Psoas muscle (tissue), 8 donors: ENCODE data around the gene IGSF9. TPM values are rescaled to one million over a fixed set of nuclear protein-coding genes. Genes with fewer than 3 reads are reported as not detected.

Experiments
- ATAC-seq, 4 donors: fragments of 200-7000 bp; cut with Tn5 transposase; one replicate each; pipeline ENCODE4 v1.9.1; 2020; ENCODE audit warnings: moderate library complexity in 3 of 4, mild to moderate bottlenecking in 2 of 4
- DNase-seq, 2 donors: peaks; one replicate each; pipeline ENCODE4 v3.0.0-alpha.2; 2020
- H3K27ac ChIP-seq: fragments of 200-600 bp; one replicate; pipeline ENCODE4 v1.8.0; 2022
- H3K27me3 ChIP-seq, 3 donors: fragments of 200-600 bp in 1 of 3; one replicate each; pipeline versions ENCODE4 v1.6.1 to v1.8.0; 2013 to 2022; ENCODE audit warnings: low read length in 2 of 3, mild to moderate bottlenecking in 2 of 3, moderate library complexity in 1 of 3; ENCODE audit not compliant: insufficient read depth in 3 of 3
- H3K36me3 ChIP-seq, 2 donors: fragments of 200-600 bp in 1 of 2; one replicate each; pipeline versions ENCODE4 v1.6.1 to v1.8.0; 2013 to 2022; ENCODE audit warnings: low read depth in 1 of 2, mild to moderate bottlenecking in 1 of 2, moderate library complexity in 1 of 2; ENCODE audit not compliant: insufficient read depth in 1 of 2
- H3K4me1 ChIP-seq: fragments of 200-600 bp; one replicate; pipeline ENCODE4 v1.8.0; 2022
- H3K4me3 ChIP-seq: fragments of 200-600 bp; one replicate; pipeline ENCODE4 v1.8.0; 2022; ENCODE audit warnings: mild to moderate bottlenecking
- H3K9me3 ChIP-seq: fragments of 200-600 bp; one replicate; pipeline ENCODE4 v1.8.0; 2022
- CTCF ChIP-seq: fragments of 200-600 bp; IDR thresholded peaks from one replicate; pipeline ENCODE4 v1.8.0; 2022; ENCODE audit warnings: antibody characterized with exemption
- WGBS, 3 donors: extraction: QIAGEN DNeasy Blood & Tissue Kit; methylation state at CpG; one replicate each; pipeline versions ENCODE4 v1.1.6 to v1.1.7; 2013; 5-methylcytosine and 5-hydroxymethylcytosine counted together
- intact Hi-C, 2 donors: fragments of 100-400 bp; cut with DNase I; formaldehyde crosslinking; loops; one replicate each; pipeline versions ENCODE4 v1.11.0 to v1.14.2; 2022
- polyA plus RNA-seq, 3 donors: library from polyadenylated mRNA; stranded (reverse); fragments of 200-250 nt; gene quantifications; one replicate each; pipeline ENCODE4 v1.2.3, GENCODE V29; 2013
- total RNA-seq, 4 donors: library from RNA; stranded (reverse); fragmentation: NEBNext Ultra II Directional in 2 of 4; extraction: Animal tissue kit (Norgen Biotek cat#: 25700) in 2 of 4; gene quantifications; one replicate each; pipeline versions ENCODE4 v1.2.1 to v1.2.4, GENCODE V29; 2021 to 2023
- donor health status: healthy with polysubstance abuse.
- donor health status: DM: no; HTN: no; CAD: no; lungs with moderate emphysema.
- donor health status: Bipolar disorder and iron deficiency.
- donor health status: healthy.
- donor health status: DM: yes; HTN: yes; CAD: no.
- donor health status: DM: no; HTN: no; CAD: no.
- donor health status: DM: no; HTN: no; CAD: no.
- donor health status: DM: yes; HTN: yes; CAD: no.

IGSF9 gene
- total and polyA plus RNA-seq, 7 donors, result 0.01 TPM; not detected in 5

- Histone ChIP-seq H3K27ac (no peak overlapping the region), H3K9me3 (no peaks in the 10 kb centered on the region), H3K4me3 (no peak overlapping the region), H3K27me3 (peaks cover 0 to 41% (median 2%) of the 10 kb centered on the region in 3 donors), H3K4me1 (no peaks in the 10 kb centered on the region), H3K36me3 (no peaks in the 10 kb centered on the region)
- WGBS, 3 donors, result 74 to 81% (median 76%) methylated on average over 2 of the region's 2 CpGs
- ATAC-seq, result no peak
- no peak for DNase-seq
- intact Hi-C loops, result no loop called here
- TF ChIP-seq CTCF, result no peak
Observed at GRCh38 chr1:159978107-159978398, 32.6 kb upstream of the IGSF9 start.

- WGBS, 3 donors, result 76 to 89% (median 77%) methylated on average over 6 of the region's 6 CpGs
- no peaks in the 10 kb centered on the region for H3K36me3 ChIP-seq
- DNase-seq, result no peak
- peaks cover 0 to 39% (median 2%) of the 10 kb centered on the region in 3 donors for H3K27me3 ChIP-seq
- no peaks in the 10 kb centered on the region for H3K4me1 ChIP-seq
- no peak for ATAC-seq
- no peaks in the 10 kb centered on the region for H3K9me3 ChIP-seq
- H3K27ac ChIP-seq, result no peak overlapping the region
- intact Hi-C loops, result no loop called here
- H3K4me3 ChIP-seq, result no peak overlapping the region
- no peak for TF ChIP-seq CTCF
Observed at GRCh38 chr1:159977364-159978106, 32.1 kb upstream of the IGSF9 start.

GRCh38 chr1:159974350-159974965, 29.0 kb upstream of the IGSF9 start:
- WGBS, 3 donors, result 82 to 86% (median 85%) methylated on average over 7 of the region's 7 CpGs
- Histone ChIP-seq H3K27me3 (peaks cover 0 to 27% (median 2%) of the 10 kb centered on the region in 3 donors), H3K9me3 (no peaks in the 10 kb centered on the region), H3K4me1 (no peaks in the 10 kb centered on the region), H3K4me3 (no peak overlapping the region), H3K36me3 (no peaks in the 10 kb centered on the region), H3K27ac (no peak overlapping the region)
- intact Hi-C loops, result no loop called here
- no peak for ATAC-seq
- no peak for DNase-seq
- no peak for TF ChIP-seq CTCF

GRCh38 chr1:159973350-159973940, 28.0 kb upstream of the IGSF9 start:
- DNase-seq (no peak), ATAC-seq (no peak)
- no peak for TF ChIP-seq CTCF
- Histone ChIP-seq H3K27ac (no peak overlapping the region), H3K27me3 (peaks cover 0 to 33% (median 2%) of the 10 kb centered on the region in 3 donors), H3K4me3 (no peak overlapping the region), H3K36me3 (no peaks in the 10 kb centered on the region), H3K4me1 (no peaks in the 10 kb centered on the region), H3K9me3 (no peaks in the 10 kb centered on the region)
- intact Hi-C loops, result no loop called here
- 73 to 82% (median 75%) methylated on average over 6 of the region's 6 CpGs for WGBS, 3 donors
